ENCODE measurements around the gene DES.
A peak's percentile ranks its signal among the peaks of the same experiment; 100 is the strongest.

The DES gene

GRCh38 chr2:219471476-219472371, 53.5 kb downstream of the DES start:
- H3K4me2 ChIP-seq (ENCODE audit: insufficient read depth, low read length, poor library complexity, severe bottlenecking) = no peak overlapping the region
- H2BK12ac ChIP-seq (ENCODE audit: low read length) = no peak overlapping the region
- no peak overlapping the region for H3K4me3 ChIP-seq (ENCODE audit: low read length in 2 of 2)
- H3K79me1 ChIP-seq (ENCODE audit: low read depth, low read length) = peaks cover 5% of the 10 kb centered on the region
- no peak overlapping the region for H2BK5ac ChIP-seq (ENCODE audit: low read length)
- H3K4ac ChIP-seq (ENCODE audit: low read length) = peak overlapping the region; percentile 17
- H3K9ac ChIP-seq (ENCODE audit: low read depth, low read length, poor library complexity) = peak overlapping the region; percentile 78
- H3K27ac ChIP-seq (replicated peaks; ENCODE audit: low read length) = no peak overlapping the region
- H3K9me3 ChIP-seq (replicated peaks in 1 of 2; ENCODE audit: control insufficient read depth in 2 of 2, insufficient read depth in 1 of 2, low read depth in 1 of 2, low read length in 2 of 2) = no peaks in the 10 kb centered on the region
- peak overlapping the region; percentile 5 for H3K18ac ChIP-seq (ENCODE audit: low read length)
- H3K23ac ChIP-seq (ENCODE audit: low read depth, low read length, poor library complexity) = peak overlapping the region; percentile 77
- peak overlapping the region; percentile 10 for H2BK15ac ChIP-seq (ENCODE audit: low read length)
- H4K8ac ChIP-seq (ENCODE audit: low read depth, low read length) = no peak overlapping the region
- no peak for DNase-seq (ENCODE audit: low spot score)
- no peak overlapping the region for H2BK120ac ChIP-seq (ENCODE audit: low read depth, low read length)
- peaks cover 0 to 4% of the 10 kb centered on the region in 2 donors for H3K4me1 ChIP-seq (ENCODE audit: control insufficient read depth in 2 of 2, insufficient read depth in 1 of 2, low read depth in 1 of 2, low read length in 2 of 2)
- H4K91ac ChIP-seq (ENCODE audit: low read depth, low read length, poor library complexity) = peak overlapping the region; percentile 43
- H2AFZ ChIP-seq (ENCODE audit: low read length) = no peak overlapping the region
- no peaks in the 10 kb centered on the region for H3K36me3 ChIP-seq (replicated peaks in 1 of 2; ENCODE audit: control insufficient read depth in 2 of 2, insufficient read depth in 2 of 2, low read length in 2 of 2)
- H3K27me3 ChIP-seq (ENCODE audit: control insufficient read depth in 3 of 3, insufficient read depth in 3 of 3, low read depth in 1 of 3, low read length in 3 of 3) = peaks cover 0 to 6% (median 0%) of the 10 kb centered on the region in 3 experiments
- H3K14ac ChIP-seq (ENCODE audit: low read length) = peak overlapping the region; percentile 47
- peak overlapping the region; percentile 74 for H2AK5ac ChIP-seq (ENCODE audit: low read depth, low read length)
- no CpG with 5 or more reads among the region's 22 CpGs for WGBS, 2 donors (ENCODE audit: extremely low coverage in 2 of 2, insufficient read length in 2 of 2, insufficient replicate concordance in 1 of 2)

GRCh38 chr2:219472629-219473187, 54.5 kb downstream of the DES start:
- no peaks in the 10 kb centered on the region for H3K36me3 ChIP-seq (replicated peaks in 1 of 2; ENCODE audit: control insufficient read depth in 2 of 2, insufficient read depth in 2 of 2, low read length in 2 of 2)
- H3K9ac ChIP-seq (ENCODE audit: low read depth, low read length, poor library complexity) = peak overlapping the region; percentile 21
- DNase-seq (ENCODE audit: low spot score) = no peak
- no peak overlapping the region for H2AFZ ChIP-seq (ENCODE audit: low read length)
- peak overlapping the region; percentile 50 for H3K14ac ChIP-seq (ENCODE audit: low read length)
- H2AK5ac ChIP-seq (ENCODE audit: low read depth, low read length) = peak overlapping the region; percentile 74
- peaks cover 0 to 8% (median 0%) of the 10 kb centered on the region in 3 experiments for H3K27me3 ChIP-seq (ENCODE audit: control insufficient read depth in 3 of 3, insufficient read depth in 3 of 3, low read depth in 1 of 3, low read length in 3 of 3)
- no CpG with 5 or more reads among the region's 12 CpGs for WGBS, 2 donors (ENCODE audit: extremely low coverage in 2 of 2, insufficient read length in 2 of 2, insufficient replicate concordance in 1 of 2)
- H3K4me2 ChIP-seq (ENCODE audit: insufficient read depth, low read length, poor library complexity, severe bottlenecking) = no peak overlapping the region
- no peak overlapping the region for H2BK12ac ChIP-seq (ENCODE audit: low read length)
- H3K27ac ChIP-seq (replicated peaks; ENCODE audit: low read length) = no peak overlapping the region
- H2BK15ac ChIP-seq (ENCODE audit: low read length) = peak overlapping the region; percentile 26
- H4K91ac ChIP-seq (ENCODE audit: low read depth, low read length, poor library complexity) = peak overlapping the region; percentile 43
- peak overlapping the region; percentile 76 for H3K4ac ChIP-seq (ENCODE audit: low read length)
- H4K8ac ChIP-seq (ENCODE audit: low read depth, low read length) = no peak overlapping the region
- no peak overlapping the region for H3K4me3 ChIP-seq (ENCODE audit: low read length in 2 of 2)
- H3K79me1 ChIP-seq (ENCODE audit: low read depth, low read length) = peaks cover 2% of the 10 kb centered on the region
- H3K9me3 ChIP-seq (replicated peaks in 1 of 2; ENCODE audit: control insufficient read depth in 2 of 2, insufficient read depth in 1 of 2, low read depth in 1 of 2, low read length in 2 of 2) = peaks cover 0 to under 1% of the 10 kb centered on the region in 2 donors
- H2BK120ac ChIP-seq (ENCODE audit: low read depth, low read length) = no peak overlapping the region
- peak overlapping the region; percentile 77 for H3K23ac ChIP-seq (ENCODE audit: low read depth, low read length, poor library complexity)
- peaks cover 4 to 8% of the 10 kb centered on the region in 2 donors for H3K4me1 ChIP-seq (ENCODE audit: control insufficient read depth in 2 of 2, insufficient read depth in 1 of 2, low read depth in 1 of 2, low read length in 2 of 2)
- H2BK5ac ChIP-seq (ENCODE audit: low read length) = no peak overlapping the region
- peak overlapping the region; percentile 64 for H3K18ac ChIP-seq (ENCODE audit: low read length)

DNA sequence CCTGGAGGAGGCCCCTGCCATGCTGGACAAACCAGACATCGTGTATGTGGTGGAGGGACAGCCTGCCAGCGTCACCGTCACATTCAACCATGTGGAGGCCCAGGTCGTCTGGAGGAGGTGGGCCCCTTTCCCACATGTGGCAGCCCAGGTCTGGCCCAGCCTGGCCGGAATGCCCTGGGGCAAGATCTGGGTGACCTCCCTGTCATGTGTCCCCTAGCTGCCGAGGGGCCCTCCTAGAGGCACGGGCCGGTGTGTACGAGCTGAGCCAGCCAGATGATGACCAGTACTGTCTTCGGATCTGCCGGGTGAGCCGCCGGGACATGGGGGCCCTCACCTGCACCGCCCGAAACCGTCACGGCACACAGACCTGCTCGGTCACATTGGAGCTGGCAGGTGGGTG, 55.3 kb downstream of the DES start:
- Histone ChIP-seq H3K79me1 (ENCODE audit: low read depth, low read length) (no peaks in the 10 kb centered on the region), H4K8ac (ENCODE audit: low read depth, low read length) (no peak overlapping the region), H3K36me3 (replicated peaks in 1 of 2; ENCODE audit: control insufficient read depth in 2 of 2, insufficient read depth in 2 of 2, low read length in 2 of 2) (no peaks in the 10 kb centered on the region), H3K4me3 (ENCODE audit: low read length in 2 of 2) (no peak overlapping the region), H3K9ac (ENCODE audit: low read depth, low read length, poor library complexity) (no peak overlapping the region), H2BK120ac (ENCODE audit: low read depth, low read length) (no peak overlapping the region), H2BK5ac (ENCODE audit: low read length) (no peak overlapping the region), H2AK5ac (ENCODE audit: low read depth, low read length) (peak overlapping the region; percentile 74), H3K4me2 (ENCODE audit: insufficient read depth, low read length, poor library complexity, severe bottlenecking) (no peak overlapping the region), H3K27ac (replicated peaks; ENCODE audit: low read length) (no peak overlapping the region), H3K9me3 (replicated peaks in 1 of 2; ENCODE audit: control insufficient read depth in 2 of 2, insufficient read depth in 1 of 2, low read depth in 1 of 2, low read length in 2 of 2) (peaks cover 0 to 2% of the 10 kb centered on the region in 2 donors), H2BK12ac (ENCODE audit: low read length) (no peak overlapping the region), H3K18ac (ENCODE audit: low read length) (no peak overlapping the region), H3K4me1 (ENCODE audit: control insufficient read depth in 2 of 2, insufficient read depth in 1 of 2, low read depth in 1 of 2, low read length in 2 of 2) (peaks cover 4 to 8% of the 10 kb centered on the region in 2 donors), H3K27me3 (ENCODE audit: control insufficient read depth in 3 of 3, insufficient read depth in 3 of 3, low read depth in 1 of 3, low read length in 3 of 3) (peaks cover 0 to 8% (median 2%) of the 10 kb centered on the region in 3 experiments), H3K4ac (ENCODE audit: low read length) (no peak overlapping the region), H4K91ac (ENCODE audit: low read depth, low read length, poor library complexity) (no peak overlapping the region), H3K23ac (ENCODE audit: low read depth, low read length, poor library complexity) (peak overlapping the region; percentile 22), H2BK15ac (ENCODE audit: low read length) (no peak overlapping the region), H3K14ac (ENCODE audit: low read length) (no peak overlapping the region), H2AFZ (ENCODE audit: low read length) (no peak overlapping the region)
- no CpG with 5 or more reads among the region's 18 CpGs for WGBS, 2 donors (ENCODE audit: extremely low coverage in 2 of 2, insufficient read length in 2 of 2, insufficient replicate concordance in 1 of 2)
- no peak for DNase-seq (ENCODE audit: low spot score)
